Duodenal mucosa (tissue), 2 donors: Measurements from ENCODE around the gene SLC2A5.

Source experiments
- H3K27ac ChIP-seq: one replicate; pipeline ENCODE4 v1.7.0; 2013; ENCODE audit warnings: low read depth, low read length
- H3K27me3 ChIP-seq, 2 donors: one replicate each; pipeline ENCODE4 v1.7.0; 2013; ENCODE audit warnings: low read length in 2 of 2, control low read depth in 1 of 2; ENCODE audit not compliant: insufficient read depth in 2 of 2, control insufficient read depth in 1 of 2
- H3K36me3 ChIP-seq, 2 donors: one replicate each; pipeline ENCODE4 v1.7.0; 2013; ENCODE audit warnings: low read length in 2 of 2, control low read depth in 1 of 2; ENCODE audit not compliant: insufficient read depth in 2 of 2, control insufficient read depth in 1 of 2
- H3K4me1 ChIP-seq, 2 donors: one replicate each; pipeline ENCODE4 v1.7.0; 2013; ENCODE audit warnings: low read length in 2 of 2, control low read depth in 1 of 2; ENCODE audit not compliant: insufficient read depth in 2 of 2, control insufficient read depth in 1 of 2
- H3K4me3 ChIP-seq, 2 donors: one replicate each; pipeline ENCODE4 v1.7.0; 2013; ENCODE audit warnings: low read length in 2 of 2, low read depth in 1 of 2
- H3K9ac ChIP-seq, 2 donors: one replicate each; pipeline ENCODE4 v1.7.0; 2013; ENCODE audit warnings: low read length in 2 of 2, low read depth in 1 of 2
- H3K9me3 ChIP-seq, 2 donors: one replicate each; pipeline ENCODE4 v1.7.0; 2013; ENCODE audit warnings: low read length in 2 of 2, control low read depth in 1 of 2; ENCODE audit not compliant: control insufficient read depth in 1 of 2

The SLC2A5 gene

DNA sequence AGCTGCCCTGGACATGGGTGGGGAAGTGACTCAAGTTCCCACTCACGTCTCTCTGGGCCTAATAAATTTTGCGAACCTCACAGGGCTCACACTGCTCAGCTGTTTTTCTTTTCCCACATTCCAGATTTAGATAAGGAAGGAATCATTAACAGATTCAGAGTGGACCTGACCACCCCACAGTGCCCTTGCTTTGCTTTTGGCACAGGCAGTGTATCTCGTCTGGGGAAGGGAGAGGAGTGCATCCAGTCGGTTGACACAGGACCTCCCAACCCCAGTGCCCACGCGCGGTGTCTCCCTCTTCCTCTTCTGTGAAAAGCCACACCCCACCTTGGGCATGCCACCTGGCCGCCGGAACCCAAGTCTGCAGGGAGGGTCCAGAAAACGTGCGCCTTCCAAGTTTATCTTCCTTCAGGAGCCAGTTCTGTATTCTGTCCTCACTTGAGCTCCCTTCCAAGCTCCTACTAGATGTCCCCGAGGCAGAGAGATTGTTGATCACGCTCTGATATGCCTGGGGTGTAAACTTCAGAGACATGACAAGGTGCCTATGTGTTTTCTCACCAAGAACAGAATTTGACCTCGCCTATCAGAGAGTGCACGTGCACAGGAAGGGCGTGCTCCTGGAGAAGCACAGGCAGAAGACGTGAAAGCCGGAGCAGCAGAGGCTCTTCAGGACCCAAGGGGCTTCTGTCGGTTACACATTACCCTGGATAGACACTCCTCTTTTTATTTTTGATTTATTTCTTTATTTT, 9.5 kb upstream of the SLC2A5 start:
- Histone ChIP-seq H3K27ac (peak overlapping the region; percentile 60), H3K4me3 (peak overlapping the region; percentile 21 to 26), H3K9ac (peak overlapping the region in 1 of 2 donors; percentile 10), H3K4me1 (peaks cover 22 to 33% of the 10 kb centered on the region in 2 donors), H3K9me3 (no peaks in the 10 kb centered on the region), H3K27me3 (no peaks in the 10 kb centered on the region), H3K36me3 (no peaks in the 10 kb centered on the region)

DNA sequence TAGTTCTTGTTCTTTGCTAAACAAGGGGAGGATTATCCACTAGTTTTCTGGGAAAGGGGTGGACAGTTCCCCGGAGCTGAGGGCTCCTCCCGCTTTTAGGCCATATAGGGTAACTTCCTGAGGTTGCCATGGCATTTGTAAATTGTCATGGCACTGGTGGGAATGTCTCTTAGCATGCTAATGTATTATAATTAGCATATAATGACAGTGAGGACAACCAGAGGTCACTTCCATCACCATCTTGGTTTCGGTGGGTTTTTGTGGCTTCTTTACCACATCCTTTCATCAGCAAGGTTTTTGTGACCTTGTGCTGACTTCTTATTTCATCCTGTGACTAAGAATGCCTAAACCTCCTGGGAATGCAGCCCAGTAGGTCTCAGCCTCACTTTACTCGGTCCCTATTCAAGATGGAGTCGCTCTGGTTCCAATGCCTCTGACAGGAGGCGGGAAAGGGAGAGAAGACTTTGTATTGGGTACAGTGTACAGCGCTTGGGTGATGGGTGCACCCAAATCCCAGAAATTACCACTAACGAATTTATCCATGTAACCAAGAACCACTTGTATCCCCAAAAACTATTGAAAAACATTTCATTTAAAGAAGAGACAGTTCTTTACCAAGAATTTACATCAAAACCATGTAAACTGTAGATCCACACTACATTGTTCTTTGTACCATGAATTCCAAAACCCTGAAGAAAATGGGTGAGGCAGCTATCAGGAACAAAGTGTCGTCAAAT, 8.7 kb upstream of the SLC2A5 start:
- Histone ChIP-seq H3K4me3 (peak overlapping the region; percentile 7 to 21), H3K9me3 (no peaks in the 10 kb centered on the region), H3K36me3 (no peaks in the 10 kb centered on the region), H3K9ac (no peak overlapping the region), H3K27me3 (no peaks in the 10 kb centered on the region), H3K27ac (no peak overlapping the region), H3K4me1 (peaks cover 22 to 33% of the 10 kb centered on the region in 2 donors)

DNA sequence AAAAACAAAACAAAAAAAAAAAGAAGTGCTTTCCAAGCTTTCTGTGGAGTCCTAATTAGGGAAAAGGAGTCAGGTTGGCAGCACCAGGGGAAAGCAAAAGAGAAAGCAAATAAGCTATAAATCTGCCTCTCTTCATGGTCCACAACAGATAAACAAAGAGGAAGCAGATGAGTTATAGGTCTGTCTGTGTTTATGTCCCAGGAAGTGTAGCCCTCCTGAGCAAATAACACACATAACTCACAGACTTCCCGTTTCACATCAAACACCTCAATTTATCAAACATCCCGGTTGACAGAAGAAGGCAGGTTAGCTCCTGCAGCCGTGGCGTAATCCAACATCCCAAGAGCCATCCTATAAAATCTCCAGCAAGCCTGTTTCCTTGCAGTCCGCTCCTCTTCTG, 5.6 kb upstream of the SLC2A5 start:
- Histone ChIP-seq H3K4me1 (peaks cover 19 to 29% of the 10 kb centered on the region in 2 donors), H3K4me3 (no peak overlapping the region), H3K27me3 (no peaks in the 10 kb centered on the region), H3K27ac (no peak overlapping the region), H3K9ac (no peak overlapping the region), H3K9me3 (no peaks in the 10 kb centered on the region), H3K36me3 (no peaks in the 10 kb centered on the region)

DNA sequence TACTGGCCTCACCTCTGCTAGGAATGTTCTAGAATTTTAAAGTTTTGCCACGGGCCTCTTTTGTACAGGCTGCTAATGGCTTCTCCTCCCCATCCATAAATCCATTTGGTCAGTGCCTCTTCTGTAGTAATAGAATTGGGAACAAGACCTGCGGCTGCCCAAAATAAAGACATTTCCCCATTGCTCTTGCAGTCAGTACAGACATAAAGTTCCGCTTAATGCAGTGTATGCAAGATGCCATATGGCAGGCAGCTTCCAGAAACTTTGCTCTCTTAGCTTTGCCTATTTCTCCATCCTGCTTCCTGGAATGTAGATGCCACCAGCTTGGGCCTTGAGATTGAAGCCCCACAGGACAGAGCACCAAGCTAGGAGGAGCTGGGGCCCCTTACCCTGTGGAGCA, 3.7 kb upstream of the SLC2A5 start:
- no peaks in the 10 kb centered on the region for H3K36me3 ChIP-seq
- H3K27ac ChIP-seq, result no peak overlapping the region
- no peaks in the 10 kb centered on the region for H3K9me3 ChIP-seq
- H3K27me3 ChIP-seq, result no peaks in the 10 kb centered on the region
- H3K4me3 ChIP-seq, result no peak overlapping the region
- H3K9ac ChIP-seq, result no peak overlapping the region
- H3K4me1 ChIP-seq, result peaks cover 20 to 22% of the 10 kb centered on the region in 2 donors

DNA sequence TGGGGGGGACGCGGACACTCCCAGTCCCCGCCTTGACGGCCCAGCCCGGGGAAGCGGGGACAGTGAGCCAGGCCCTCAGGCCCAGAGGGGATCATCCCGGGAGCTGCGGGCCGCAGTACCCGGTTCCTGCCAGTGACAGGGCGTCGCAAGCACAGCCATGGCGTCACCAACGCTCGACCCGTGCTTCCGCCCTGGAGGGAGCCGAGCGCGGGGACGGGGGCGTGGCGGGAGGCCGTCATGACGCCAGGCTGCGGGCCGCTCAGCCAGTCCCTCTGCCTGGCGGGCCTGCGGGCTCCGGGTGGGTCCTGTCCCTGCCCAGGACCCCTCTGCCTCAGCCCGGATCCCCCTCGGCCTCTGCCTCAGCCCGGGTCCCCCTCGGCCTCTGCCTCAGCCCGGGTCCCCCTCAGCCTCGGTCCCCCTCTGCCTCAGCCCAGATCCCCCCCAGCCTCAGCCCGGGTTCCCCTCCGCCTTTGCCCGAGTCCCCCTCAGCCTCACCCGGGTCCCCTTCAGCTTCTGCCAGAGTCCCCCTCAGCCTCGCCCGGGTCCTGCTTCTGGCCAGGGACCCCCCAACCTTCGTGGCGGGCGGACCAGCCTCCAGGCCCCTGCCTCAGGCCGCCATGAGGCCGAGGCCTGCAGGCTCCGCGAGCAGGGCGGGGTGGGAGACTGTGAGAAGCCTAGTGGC, 2.3 kb upstream of the SLC2A5 start:
- Histone ChIP-seq H3K27me3 (no peaks in the 10 kb centered on the region), H3K27ac (no peak overlapping the region), H3K36me3 (no peaks in the 10 kb centered on the region), H3K9me3 (no peaks in the 10 kb centered on the region), H3K9ac (no peak overlapping the region), H3K4me3 (no peak overlapping the region), H3K4me1 (peaks cover 17 to 27% of the 10 kb centered on the region in 2 donors)

DNA sequence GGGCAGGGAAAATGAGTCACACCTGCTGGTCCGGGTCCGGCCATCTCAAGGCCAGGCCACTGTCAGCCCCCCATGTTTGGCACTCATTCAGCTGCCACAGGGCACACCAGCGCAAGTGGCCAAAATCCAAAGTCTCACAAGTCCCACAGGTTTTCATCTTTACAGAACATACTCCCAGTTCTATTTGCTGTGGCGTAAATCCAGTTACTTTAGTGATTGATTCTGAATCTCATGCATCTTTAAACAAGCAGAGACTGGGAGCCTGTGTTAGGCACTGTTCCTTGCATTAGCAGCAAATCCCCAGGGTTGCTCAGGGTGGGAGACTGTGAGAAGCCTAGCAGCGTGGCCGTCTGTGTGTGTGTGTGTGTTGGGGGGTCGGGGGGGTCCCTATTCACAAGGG, 1.1 kb upstream of the SLC2A5 start:
- Histone ChIP-seq H3K4me1 (peaks cover 13 to 29% of the 10 kb centered on the region in 2 donors), H3K9me3 (no peaks in the 10 kb centered on the region), H3K9ac (no peak overlapping the region), H3K36me3 (no peaks in the 10 kb centered on the region), H3K27ac (no peak overlapping the region), H3K4me3 (no peak overlapping the region), H3K27me3 (no peaks in the 10 kb centered on the region)

DNA sequence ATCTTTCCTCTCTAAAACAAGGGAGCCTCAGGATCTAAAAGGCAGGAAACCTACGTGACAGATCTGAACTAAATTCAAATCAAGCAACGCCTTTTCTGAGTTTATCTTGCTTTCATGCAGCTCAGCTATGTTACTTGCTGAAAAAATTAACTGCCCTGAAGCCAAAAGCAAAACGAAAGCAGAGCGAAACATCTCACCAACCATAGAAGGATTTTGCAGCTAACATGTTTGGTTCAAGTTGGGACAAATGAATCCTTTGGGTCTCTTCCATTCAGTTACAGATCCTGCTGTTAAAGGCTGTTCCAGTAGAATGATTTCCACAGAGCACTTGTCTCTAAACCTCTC, 482 bp downstream of the SLC2A5 start:
- peak overlapping the region; percentile 43 to 70 for H3K9ac ChIP-seq
- peak overlapping the region; percentile 36 for H3K27ac ChIP-seq
- no peaks in the 10 kb centered on the region for H3K36me3 ChIP-seq
- H3K9me3 ChIP-seq, result no peaks in the 10 kb centered on the region
- H3K27me3 ChIP-seq, result no peaks in the 10 kb centered on the region
- peaks cover 16 to 36% of the 10 kb centered on the region in 2 donors for H3K4me1 ChIP-seq
- H3K4me3 ChIP-seq, result peak overlapping the region; percentile 68 to 80

DNA sequence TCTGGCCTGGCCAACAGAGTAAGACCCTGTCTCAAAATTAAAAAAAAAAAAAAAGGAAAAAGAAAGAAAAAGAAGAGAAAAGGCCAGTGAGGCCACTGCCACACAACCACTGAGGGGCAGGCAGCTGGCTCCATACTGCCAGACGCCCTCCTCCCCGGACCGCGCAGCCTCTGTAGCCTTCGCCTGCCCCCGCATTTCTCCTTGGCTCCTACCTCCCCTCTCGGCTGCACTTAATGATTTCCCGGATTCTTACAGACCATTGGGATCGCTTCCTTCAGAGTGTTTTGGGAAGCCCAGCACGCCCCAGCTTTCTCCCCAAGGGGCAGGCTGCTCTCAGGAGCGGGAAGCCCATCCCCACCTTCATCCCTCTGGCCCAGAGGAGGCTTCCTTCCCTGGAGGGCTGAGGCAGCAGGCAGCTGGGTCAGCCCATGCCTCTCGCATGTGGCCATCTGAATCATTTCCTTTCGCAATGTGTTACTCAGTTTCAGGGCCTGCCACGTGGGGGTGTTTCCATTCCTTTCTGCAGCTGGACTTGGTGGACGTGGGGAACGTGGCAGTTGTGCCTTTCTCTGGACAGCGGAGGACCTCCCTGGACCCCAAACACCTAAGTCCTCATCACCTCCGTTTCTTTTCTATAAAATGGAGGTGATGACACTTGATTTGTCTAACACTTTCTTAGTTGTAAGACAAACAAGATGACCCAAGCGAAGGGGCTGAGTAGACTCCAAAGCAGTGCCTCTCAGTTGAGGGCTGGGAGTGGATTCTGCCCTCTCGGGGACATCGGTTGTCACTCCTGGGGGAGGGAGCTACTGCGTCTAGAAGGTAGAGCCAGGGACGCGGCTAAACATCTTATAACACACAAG, 2.3 kb downstream of the SLC2A5 start:
- no peaks in the 10 kb centered on the region for H3K27me3 ChIP-seq
- peaks cover 18 to 41% of the 10 kb centered on the region in 2 donors for H3K4me1 ChIP-seq
- peak overlapping the region; percentile 11 for H3K27ac ChIP-seq
- H3K9me3 ChIP-seq, result no peaks in the 10 kb centered on the region
- H3K4me3 ChIP-seq, result peak overlapping the region; percentile 32 to 44
- H3K36me3 ChIP-seq, result no peaks in the 10 kb centered on the region
- peak overlapping the region in 1 of 2 donors; percentile 38 for H3K9ac ChIP-seq

DNA sequence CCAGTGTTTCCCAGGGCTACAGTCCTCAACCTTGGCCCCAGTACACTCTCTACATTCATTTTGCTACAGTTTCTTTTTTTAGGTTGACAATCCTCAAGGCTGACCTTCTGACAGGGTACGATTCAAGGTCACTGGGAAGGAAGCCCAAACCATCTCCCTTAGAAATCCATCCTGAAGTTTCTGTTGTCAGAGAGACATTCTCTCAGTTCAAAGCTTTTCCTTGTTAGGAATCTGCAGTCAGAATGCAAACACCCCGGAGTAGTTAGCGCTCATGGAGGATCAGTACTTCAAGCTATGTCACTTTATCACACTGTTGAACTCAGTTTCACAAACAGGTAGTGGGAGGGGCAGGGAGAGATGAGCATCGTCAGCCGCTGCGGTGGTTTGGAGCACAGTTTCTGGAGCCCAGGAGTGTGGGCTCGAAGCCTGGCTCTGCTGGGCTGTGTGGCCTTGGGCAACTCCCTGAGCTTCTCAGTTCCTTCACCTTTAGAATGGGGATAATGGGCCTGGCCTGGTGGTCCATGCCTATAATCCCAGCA, 4.2 kb downstream of the SLC2A5 start:
- Histone ChIP-seq H3K36me3 (no peaks in the 10 kb centered on the region), H3K9ac (no peak overlapping the region), H3K27ac (no peak overlapping the region), H3K4me1 (peaks cover 25 to 50% of the 10 kb centered on the region in 2 donors), H3K9me3 (no peaks in the 10 kb centered on the region), H3K4me3 (no peak overlapping the region), H3K27me3 (no peaks in the 10 kb centered on the region)
